ENCODE results near the gene DIPK1B. TPM values are rescaled to one million over a fixed set of nuclear protein-coding genes. Genes with fewer than 3 reads are reported as not detected.

The DIPK1B gene
- total RNA-seq, 4 donors from 2014 or later = 3.2 to 26.3 (median 21.0) TPM

- Histone ChIP-seq H3K4me3 (no peak overlapping the region), H3K4me1 (peaks cover 0 to 19% of the 10 kb centered on the region in 2 donors), H3K9me3 (no peaks in the 10 kb centered on the region), H3K27me3 (no peaks in the 10 kb centered on the region), H3K27ac (no peak overlapping the region), H3K36me3 (no peaks in the 10 kb centered on the region)
- intact Hi-C loops (cut with DNase I; ENCODE audit: low total_unique reads) = no loop called here
- no peak for DNase-seq
- TF ChIP-seq CTCF (IDR thresholded peaks at IDR 0.05) (no peak), POLR2A (IDR thresholded peaks at IDR 0.05) (no peak)
Observed at GRCh38 chr9:136685216-136685615, 27.2 kb upstream of the DIPK1B start.

GRCh38 chr9:136685790-136686533 lies 26.4 kb upstream of the DIPK1B start:
- no peak for TF ChIP-seq CTCF (IDR thresholded peaks at IDR 0.05)
- TF ChIP-seq POLR2A (IDR thresholded peaks at IDR 0.05) = no peak
- Histone ChIP-seq H3K27ac (peak overlapping the region; percentile 72 to 77), H3K27me3 (no peaks in the 10 kb centered on the region), H3K9me3 (no peaks in the 10 kb centered on the region), H3K4me1 (peaks cover 0 to 19% of the 10 kb centered on the region in 2 donors), H3K36me3 (no peaks in the 10 kb centered on the region), H3K4me3 (peak overlapping the region; percentile 64 to 68)
- no peak for DNase-seq
- intact Hi-C loops (cut with DNase I; ENCODE audit: low total_unique reads) = no loop called here

- intact Hi-C loops (cut with DNase I; ENCODE audit: low total_unique reads) = no loop called here
- no peak for DNase-seq
- Histone ChIP-seq H3K36me3 (no peaks in the 10 kb centered on the region), H3K9me3 (no peaks in the 10 kb centered on the region), H3K4me3 (peak overlapping the region; percentile 64 to 68), H3K27me3 (no peaks in the 10 kb centered on the region), H3K4me1 (peaks cover 0 to 19% of the 10 kb centered on the region in 2 donors), H3K27ac (peak overlapping the region; percentile 72 to 77)
- TF ChIP-seq CTCF (IDR thresholded peaks at IDR 0.05) = no peak
- TF ChIP-seq POLR2A (IDR thresholded peaks at IDR 0.05) = no peak
Observed at GRCh38 chr9:136686534-136686793, 25.9 kb upstream of the DIPK1B start.

- Histone ChIP-seq H3K27ac (peak within 1 kb of the TSS; percentile 72 to 77), H3K4me3 (peak within 1 kb of the TSS; percentile 64 to 68), H3K27me3 (no peaks in the 10 kb centered on the region), H3K4me1 (peaks cover 0 to 19% of the 10 kb centered on the region in 2 donors), H3K9me3 (no peaks in the 10 kb centered on the region), H3K36me3 (no peaks in the 10 kb centered on the region)
- TF ChIP-seq POLR2A (IDR thresholded peaks at IDR 0.05) (peak in 1 of 2 donors; percentile 69), CTCF (IDR thresholded peaks at IDR 0.05) (no peak)
- peak; percentile 59 to 60 for DNase-seq
- intact Hi-C loops (cut with DNase I; ENCODE audit: low total_unique reads) = no loop called here
Observed at GRCh38 chr9:136686794-136687711, 25.3 kb upstream of the DIPK1B start, which contains the start of gene AGPAT2. AGPAT2 (minus strand) TSS chr9:136687457; CDS start chr9:136687357, 100 bp downstream.
